OCI-LY7 (cell line): ENCODE data around the gene PHF21B. TPM values are rescaled to one million over a fixed set of nuclear protein-coding genes. Genes with fewer than 3 reads are reported as not detected.

Experiments used
- BruUV-seq: library from RNA; stranded (reverse); fragments of 400-500 nt; replicated peaks from 2 replicates; lab custom pipeline; 2021; lab: Mats Ljungman, UMichigan
- CTCF ChIA-PET: fragments of 300-600 bp; sonication (Branson Sonifier 250); formaldehyde crosslinking; loops from one replicate; lab custom pipeline; 2022; ENCODE audit warnings: antibody characterized with exemption; ENCODE audit not compliant: unreplicated experiment; lab: Charles Lee
- POLR2A ChIA-PET: fragments of 300-600 bp; sonication (Branson Sonifier 250); formaldehyde crosslinking; loops from one replicate; lab custom pipeline; 2022; ENCODE audit warnings: antibody characterized with exemption; lab: Charles Lee
- DNase-seq: peaks from one replicate; pipeline ENCODE4 v3.0.0-alpha.2; 2015; ENCODE audit warnings: low spot score
- H2AFZ ChIP-seq: fragments of 200-600 bp; sonication (generic), shearing (Covaris generic); 2 replicates; pipeline ENCODE4 v1.6.1; 2014; ENCODE audit warnings: mild to moderate bottlenecking, antibody characterized with exemption, low read length, moderate library complexity
- H3K27ac ChIP-seq: fragments of 200-600 bp; sonication (generic); 2 replicates; pipeline ENCODE4 v1.5.1; 2014; ENCODE audit warnings: mixed run types, low read depth, mild to moderate bottlenecking, moderate library complexity, low read length, inconsistent platforms; ENCODE audit not compliant: poor library complexity, severe bottlenecking
- H3K36me3 ChIP-seq: fragments of 200-600 bp; sonication (generic); 2 replicates; pipeline ENCODE4 v1.6.1; 2014; ENCODE audit warnings: mild to moderate bottlenecking, antibody characterized with exemption, low read length, moderate library complexity, mixed read lengths; ENCODE audit not compliant: insufficient read depth
- H3K4me1 ChIP-seq: fragments of 200-600 bp; sonication (generic); 2 replicates; pipeline ENCODE4 v1.5.1; 2014; ENCODE audit warnings: mild to moderate bottlenecking, low read length; ENCODE audit not compliant: insufficient read depth, poor library complexity, severe bottlenecking
- H3K4me2 ChIP-seq: fragments of 200-600 bp; sonication (generic); 2 replicates; pipeline ENCODE4 v1.6.1; 2014; ENCODE audit warnings: mild to moderate bottlenecking, low read length
- H3K4me3 ChIP-seq: fragments of 200-600 bp; sonication (generic); 2 replicates; pipeline ENCODE4 v1.5.1; 2014; ENCODE audit warnings: mild to moderate bottlenecking, low read depth, low read length; ENCODE audit not compliant: poor library complexity, severe bottlenecking
- H3K79me2 ChIP-seq: fragments of 200-600 bp; sonication (generic); 2 replicates; pipeline ENCODE4 v1.6.1; 2016; ENCODE audit warnings: low read depth, mild to moderate bottlenecking, low read length, moderate library complexity, mixed read lengths; ENCODE audit not compliant: insufficient read depth
- H3K9me2 ChIP-seq: fragments of 200-600 bp; sonication (generic); 2 replicates; pipeline ENCODE4 v1.6.1; 2016; ENCODE audit warnings: mild to moderate bottlenecking, low read length, mixed read lengths; ENCODE audit not compliant: insufficient read depth
- H3K9me3 ChIP-seq: fragments of 200-600 bp; sonication (generic); 2 replicates; pipeline ENCODE4 v1.6.1; 2014; ENCODE audit warnings: mild to moderate bottlenecking, mixed run types, low read length, mixed read lengths
- H4K20me1 ChIP-seq: fragments of 200-600 bp; sonication (generic); 2 replicates; pipeline ENCODE4 v1.6.1; 2014; ENCODE audit warnings: mild to moderate bottlenecking, antibody characterized with exemption, low read length, moderate library complexity, mixed read lengths; ENCODE audit not compliant: insufficient read depth
- EZH2phosphoT487 ChIP-seq: fragments of 200-600 bp; sonication (generic); IDR thresholded peaks from 2 replicates; pipeline ENCODE4 v1.6.1; 2018; ENCODE audit warnings: low read depth, borderline replicate concordance, mild to moderate bottlenecking, mixed run types, antibody characterized with exemption, low read length, moderate library complexity, mixed read lengths
- intact Hi-C: fragments of 100-400 bp; cut with micrococcal nuclease; formaldehyde crosslinking; loops from one replicate; pipeline ENCODE4 v1.10.0; 2022; ENCODE audit not compliant: unreplicated experiment
- total RNA-seq, 2 experiments: library from RNA; depleted of rRNA in 1 of 2; stranded (reverse); fragments of >200 nt in 1 of 2; shearing (Covaris generic) in 1 of 2; gene quantifications; 2 replicates each; pipeline ENCODE4 v1.2.3, GENCODE V29; 2014 to 2022
- TF ChIP-seq, protein P1 (sequence below): fragments of 200-600 bp; sonication (generic); conservative IDR thresholded peaks from 2 replicates; pipeline ENCODE4 v1.5.1; 2014; ENCODE audit warnings: mild to moderate bottlenecking, antibody characterized with exemption, low read length, moderate library complexity, mixed read lengths

Gene PHF21B
- total RNA-seq, 2 experiments from 2014 or later = 9.4 to 12.4 TPM

GRCh38 chr22:45008186-45008681 lies 1.6 kb downstream of the PHF21B start:
- DNase-seq = no peak
- Histone ChIP-seq H3K4me3 (peak overlapping the region; percentile 90), H3K9me3 (no peaks in the 10 kb centered on the region), H3K4me2 (peak overlapping the region; percentile 81; the same call in 1 of the 2 replicates), H4K20me1 (0 out of 2 replicates have a peak, but pooled peaks cover 3% of the 10 kb centered on the region), H3K4me1 (peaks cover 7% of the 10 kb centered on the region), H3K9me2 (no peaks in the 10 kb centered on the region), H3K27ac (no peak overlapping the region), H2AFZ (no peak overlapping the region), H3K36me3 (no peaks in the 10 kb centered on the region), H3K79me2 (no peaks in the 10 kb centered on the region)
- POLR2A ChIA-PET = interaction anchor here (0.6 kb wide), 1 partner anchor 156 kb away, joined by 3 read pairs; the partner anchor contains the start of gene NUP50
- TF ChIP-seq, protein P1, sequence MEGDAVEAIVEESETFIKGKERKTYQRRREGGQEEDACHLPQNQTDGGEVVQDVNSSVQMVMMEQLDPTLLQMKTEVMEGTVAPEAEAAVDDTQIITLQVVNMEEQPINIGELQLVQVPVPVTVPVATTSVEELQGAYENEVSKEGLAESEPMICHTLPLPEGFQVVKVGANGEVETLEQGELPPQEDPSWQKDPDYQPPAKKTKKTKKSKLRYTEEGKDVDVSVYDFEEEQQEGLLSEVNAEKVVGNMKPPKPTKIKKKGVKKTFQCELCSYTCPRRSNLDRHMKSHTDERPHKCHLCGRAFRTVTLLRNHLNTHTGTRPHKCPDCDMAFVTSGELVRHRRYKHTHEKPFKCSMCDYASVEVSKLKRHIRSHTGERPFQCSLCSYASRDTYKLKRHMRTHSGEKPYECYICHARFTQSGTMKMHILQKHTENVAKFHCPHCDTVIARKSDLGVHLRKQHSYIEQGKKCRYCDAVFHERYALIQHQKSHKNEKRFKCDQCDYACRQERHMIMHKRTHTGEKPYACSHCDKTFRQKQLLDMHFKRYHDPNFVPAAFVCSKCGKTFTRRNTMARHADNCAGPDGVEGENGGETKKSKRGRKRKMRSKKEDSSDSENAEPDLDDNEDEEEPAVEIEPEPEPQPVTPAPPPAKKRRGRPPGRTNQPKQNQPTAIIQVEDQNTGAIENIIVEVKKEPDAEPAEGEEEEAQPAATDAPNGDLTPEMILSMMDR = no peak
- no peak for TF ChIP-seq EZH2phosphoT487
- CTCF ChIA-PET = no interaction called here
- BruUV-seq = no TSS peak
- intact Hi-C loops = no loop called here

- Histone ChIP-seq H3K4me3 (no peak overlapping the region), H4K20me1 (0 out of 2 replicates have a peak, but pooled peaks cover 3% of the 10 kb centered on the region), H3K9me3 (no peaks in the 10 kb centered on the region), H3K4me2 (no peak overlapping the region; the same call in 1 of the 2 replicates), H3K79me2 (no peaks in the 10 kb centered on the region), H3K4me1 (peaks cover 7% of the 10 kb centered on the region), H3K36me3 (no peaks in the 10 kb centered on the region), H3K27ac (no peak overlapping the region), H2AFZ (no peak overlapping the region), H3K9me2 (no peaks in the 10 kb centered on the region)
- no TSS peak for BruUV-seq
- CTCF ChIA-PET = no interaction called here
- DNase-seq = no peak
- intact Hi-C loops = no loop called here
- POLR2A ChIA-PET = no interaction called here
- TF ChIP-seq EZH2phosphoT487 = no peak
- TF ChIP-seq, protein P1 = no peak
These were observed 2.2 kb downstream of the PHF21B start for GRCh38 chr22:45007391-45008185.
